Measurements from ENCODE around the gene CISD3.

GRCh38 chr17:38725066-38725465 lies 5.1 kb upstream of the CISD3 start:
- TF ChIP-seq CTCF (conservative IDR thresholded peaks at IDR 0.05; ENCODE audit: low read depth, low read length) (no peak), EZH2 (IDR thresholded peaks at IDR 0.05; ENCODE audit: borderline replicate concordance, low read depth, low read length, poor library complexity, severe bottlenecking) (no peak)

Data from A673 (cell line).